ENCODE results near the gene TMF1. TPM values are rescaled to one million over a fixed set of nuclear protein-coding genes. Genes with fewer than 3 reads are reported as not detected.

TMF1 gene, protein sequence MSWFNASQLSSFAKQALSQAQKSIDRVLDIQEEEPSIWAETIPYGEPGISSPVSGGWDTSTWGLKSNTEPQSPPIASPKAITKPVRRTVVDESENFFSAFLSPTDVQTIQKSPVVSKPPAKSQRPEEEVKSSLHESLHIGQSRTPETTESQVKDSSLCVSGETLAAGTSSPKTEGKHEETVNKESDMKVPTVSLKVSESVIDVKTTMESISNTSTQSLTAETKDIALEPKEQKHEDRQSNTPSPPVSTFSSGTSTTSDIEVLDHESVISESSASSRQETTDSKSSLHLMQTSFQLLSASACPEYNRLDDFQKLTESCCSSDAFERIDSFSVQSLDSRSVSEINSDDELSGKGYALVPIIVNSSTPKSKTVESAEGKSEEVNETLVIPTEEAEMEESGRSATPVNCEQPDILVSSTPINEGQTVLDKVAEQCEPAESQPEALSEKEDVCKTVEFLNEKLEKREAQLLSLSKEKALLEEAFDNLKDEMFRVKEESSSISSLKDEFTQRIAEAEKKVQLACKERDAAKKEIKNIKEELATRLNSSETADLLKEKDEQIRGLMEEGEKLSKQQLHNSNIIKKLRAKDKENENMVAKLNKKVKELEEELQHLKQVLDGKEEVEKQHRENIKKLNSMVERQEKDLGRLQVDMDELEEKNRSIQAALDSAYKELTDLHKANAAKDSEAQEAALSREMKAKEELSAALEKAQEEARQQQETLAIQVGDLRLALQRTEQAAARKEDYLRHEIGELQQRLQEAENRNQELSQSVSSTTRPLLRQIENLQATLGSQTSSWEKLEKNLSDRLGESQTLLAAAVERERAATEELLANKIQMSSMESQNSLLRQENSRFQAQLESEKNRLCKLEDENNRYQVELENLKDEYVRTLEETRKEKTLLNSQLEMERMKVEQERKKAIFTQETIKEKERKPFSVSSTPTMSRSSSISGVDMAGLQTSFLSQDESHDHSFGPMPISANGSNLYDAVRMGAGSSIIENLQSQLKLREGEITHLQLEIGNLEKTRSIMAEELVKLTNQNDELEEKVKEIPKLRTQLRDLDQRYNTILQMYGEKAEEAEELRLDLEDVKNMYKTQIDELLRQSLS
- total RNA-seq = 24.9 and 37.6 TPM in 2 replicates
- 11.2 TPM for polyA plus RNA-seq (2012)

DNA sequence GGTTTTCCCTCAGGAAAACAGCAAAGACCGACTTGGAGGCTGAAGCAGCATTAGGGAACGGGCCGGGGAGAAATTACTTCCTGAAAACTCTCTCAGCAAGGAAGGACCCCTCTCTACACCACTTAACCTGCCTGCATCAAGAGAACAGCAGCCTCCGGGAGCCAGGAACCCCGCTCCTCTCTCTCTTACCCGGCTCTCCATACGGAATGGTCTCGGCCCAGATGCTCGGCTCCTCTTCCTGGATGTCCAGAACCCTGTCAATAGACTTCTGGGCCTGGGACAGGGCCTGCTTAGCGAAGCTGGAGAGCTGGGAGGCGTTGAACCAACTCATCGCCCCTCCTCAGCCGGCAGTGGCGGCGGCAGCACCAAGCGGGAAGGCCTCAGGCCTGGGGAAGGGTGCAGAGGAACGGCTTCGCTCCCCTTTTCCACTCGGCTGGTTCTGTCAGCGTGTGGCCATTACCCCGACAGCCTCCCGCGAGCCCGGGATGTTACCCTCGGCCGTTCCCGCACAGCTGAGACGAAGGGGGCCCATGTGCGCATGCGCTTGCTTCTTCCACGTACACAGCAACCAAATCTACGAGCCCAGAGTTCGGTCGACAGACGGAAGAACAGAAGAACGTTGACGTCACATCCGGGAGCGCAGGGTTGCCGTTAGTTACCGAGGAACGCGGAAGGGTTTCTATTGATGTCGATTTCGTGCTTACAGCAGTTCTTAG lies at the start of gene TMF1:
Gene TMF1 (minus strand): TSS at position 578 of the 716 bp plus-strand sequence. CDS start 247 bp downstream, at position 331.
- peak; percentile 99 for DNase-seq (ENCODE audit: low read depth)

DNA sequence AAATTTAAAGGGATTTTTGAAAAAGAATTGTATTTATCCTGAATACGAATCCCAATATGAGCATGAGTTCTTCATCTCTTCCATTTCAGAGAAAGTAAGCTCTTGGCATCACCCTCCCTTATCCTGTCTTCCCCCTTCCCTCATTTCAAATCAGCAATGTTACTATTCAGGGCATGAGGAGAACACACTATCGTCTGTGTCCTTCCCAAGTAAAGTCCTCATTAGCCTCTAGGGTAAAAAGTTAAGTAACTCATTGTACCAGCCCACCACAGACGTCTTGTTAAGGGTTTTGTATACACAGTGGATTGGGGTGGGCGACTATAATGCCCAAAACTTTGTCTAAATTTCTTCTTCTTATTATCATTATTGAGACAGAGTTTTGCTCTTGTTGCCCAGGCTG lies 47.4 kb upstream of the TMF1 start:
- no peak for DNase-seq (ENCODE audit: low read depth)

DNA sequence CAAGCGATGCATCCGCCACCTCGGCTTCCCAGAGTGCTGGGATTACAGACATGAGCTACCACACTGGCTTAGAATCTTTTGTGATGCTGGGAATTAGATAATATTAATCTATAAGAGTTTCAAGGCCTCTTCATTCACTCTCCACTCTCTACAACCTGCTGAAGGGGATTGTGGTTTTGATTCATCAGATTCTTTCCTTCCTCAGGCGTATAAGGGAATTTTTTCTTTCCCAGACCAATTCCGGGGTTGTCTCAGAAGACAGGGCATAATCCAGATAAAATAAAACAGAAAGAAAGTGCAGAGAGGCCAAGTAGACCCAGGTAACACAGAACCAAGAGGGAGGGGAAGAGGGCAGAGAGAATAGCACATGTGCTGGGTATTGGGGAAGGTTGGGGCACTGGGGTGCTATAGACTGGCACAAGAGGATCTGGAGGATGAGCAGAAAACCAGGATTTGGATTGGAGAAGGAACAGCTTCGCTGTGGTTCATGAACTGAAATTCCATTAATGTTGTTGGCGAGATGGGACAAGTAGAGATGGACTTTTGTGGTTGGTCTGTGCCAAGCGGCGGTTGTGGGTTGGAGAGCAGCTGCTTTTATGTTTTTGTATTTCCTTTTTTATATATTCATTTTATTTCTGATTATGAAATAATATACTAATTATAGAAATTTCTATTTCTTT lies 45.4 kb upstream of the TMF1 start:
- peak; percentile 96 for DNase-seq (ENCODE audit: low read depth)

DNA sequence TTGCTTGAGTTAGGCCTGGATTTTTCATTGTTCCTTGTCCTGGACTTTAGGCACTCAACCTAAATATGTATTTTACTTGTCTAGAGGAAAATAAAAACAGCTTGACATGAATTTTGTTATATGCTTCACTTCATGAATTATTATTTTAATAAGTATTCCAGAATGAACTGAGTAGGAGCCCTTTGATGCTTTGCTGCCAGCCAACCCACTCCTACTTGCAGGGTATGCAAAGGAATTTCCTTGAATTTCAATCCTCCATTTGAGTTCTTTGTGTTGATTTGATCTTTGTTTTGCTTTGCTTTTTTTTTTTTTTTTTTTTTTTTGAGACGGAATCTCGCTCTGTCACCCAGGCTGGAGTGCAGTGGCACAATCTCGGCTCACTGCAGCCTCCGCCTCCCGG lies 44.2 kb upstream of the TMF1 start:
- DNase-seq (ENCODE audit: low read depth) = no peak

DNA sequence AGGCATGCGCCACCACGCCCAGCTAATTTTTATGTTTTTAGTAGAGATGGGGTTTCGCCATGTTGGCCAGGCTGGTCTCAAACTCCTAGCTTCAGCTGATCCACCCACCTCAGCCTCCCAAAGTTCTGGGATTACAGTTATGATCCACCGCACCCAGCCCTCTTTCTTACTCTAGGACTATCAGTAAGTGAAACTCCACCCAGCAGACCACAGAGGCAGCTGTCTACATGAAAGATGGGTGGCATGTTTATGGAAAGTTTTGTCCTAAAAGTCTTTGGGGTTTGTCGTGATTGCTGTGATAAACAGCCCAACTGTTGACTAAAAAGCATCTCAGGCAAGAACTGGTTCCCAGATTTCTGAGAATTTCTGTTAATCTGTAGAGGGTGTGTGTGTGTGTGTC lies 43.5 kb upstream of the TMF1 start:
- peak; percentile 86 for DNase-seq (ENCODE audit: low read depth)

DNA sequence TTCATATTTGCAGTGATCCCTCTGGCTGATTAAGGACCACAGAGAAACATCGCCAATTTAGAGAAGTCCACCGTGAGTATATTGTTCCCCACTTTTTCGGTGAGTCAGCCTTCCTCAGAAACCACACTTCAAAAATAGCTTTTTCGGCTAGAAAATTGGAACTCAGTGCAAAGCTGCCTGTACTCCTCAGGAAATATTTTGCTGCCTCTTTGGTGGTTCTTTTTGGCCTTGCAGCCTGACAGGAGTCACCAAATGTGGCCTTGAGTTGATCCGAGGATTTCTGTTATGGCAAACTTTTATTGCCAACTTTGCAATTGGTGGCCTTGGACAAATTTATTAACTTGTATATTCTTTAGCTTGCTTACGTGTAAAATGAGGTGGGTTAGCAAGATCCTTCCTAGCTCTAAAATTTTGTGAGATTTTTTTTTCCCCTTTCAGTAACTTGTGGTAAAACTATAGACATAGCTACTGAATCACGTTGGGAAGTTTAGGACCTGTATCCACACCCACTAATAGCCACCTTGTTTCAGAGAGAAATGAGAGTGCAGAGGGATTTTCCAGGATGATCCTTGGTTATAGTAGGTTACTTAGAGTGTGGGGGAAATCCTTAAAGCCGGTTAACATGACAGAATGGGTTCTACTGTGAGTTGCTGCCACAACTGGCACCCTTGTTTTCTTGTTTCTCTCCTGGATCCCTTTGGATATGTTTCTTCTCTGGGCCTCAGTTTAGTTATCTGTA lies 42.5 kb upstream of the TMF1 start:
- DNase-seq (ENCODE audit: low read depth) = peak; percentile 66

DNA sequence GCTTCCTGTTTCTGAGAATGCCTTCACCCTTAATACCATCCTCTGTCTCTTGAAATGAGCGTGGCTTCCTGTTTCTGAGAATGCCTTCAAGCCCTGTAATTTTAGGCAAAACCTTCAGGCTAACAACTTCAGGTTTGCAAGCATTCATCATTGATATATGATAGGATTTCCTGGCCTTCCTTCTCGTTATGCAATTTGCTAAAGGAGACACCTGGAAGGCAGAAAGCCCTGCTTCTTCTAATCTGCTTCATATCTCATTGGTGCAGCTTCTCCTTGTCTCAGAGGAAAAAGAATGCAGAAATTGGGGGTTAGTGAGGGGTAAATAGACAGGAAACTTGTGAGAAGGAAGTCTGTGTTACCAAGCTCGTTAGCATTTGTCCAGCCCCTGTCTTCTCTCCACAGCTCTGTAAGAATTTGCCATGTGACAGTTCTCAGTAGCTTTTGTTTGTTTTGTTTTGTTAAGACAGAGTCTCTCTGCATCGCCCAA lies 39.9 kb upstream of the TMF1 start:
- DNase-seq (ENCODE audit: low read depth) = no peak

DNA sequence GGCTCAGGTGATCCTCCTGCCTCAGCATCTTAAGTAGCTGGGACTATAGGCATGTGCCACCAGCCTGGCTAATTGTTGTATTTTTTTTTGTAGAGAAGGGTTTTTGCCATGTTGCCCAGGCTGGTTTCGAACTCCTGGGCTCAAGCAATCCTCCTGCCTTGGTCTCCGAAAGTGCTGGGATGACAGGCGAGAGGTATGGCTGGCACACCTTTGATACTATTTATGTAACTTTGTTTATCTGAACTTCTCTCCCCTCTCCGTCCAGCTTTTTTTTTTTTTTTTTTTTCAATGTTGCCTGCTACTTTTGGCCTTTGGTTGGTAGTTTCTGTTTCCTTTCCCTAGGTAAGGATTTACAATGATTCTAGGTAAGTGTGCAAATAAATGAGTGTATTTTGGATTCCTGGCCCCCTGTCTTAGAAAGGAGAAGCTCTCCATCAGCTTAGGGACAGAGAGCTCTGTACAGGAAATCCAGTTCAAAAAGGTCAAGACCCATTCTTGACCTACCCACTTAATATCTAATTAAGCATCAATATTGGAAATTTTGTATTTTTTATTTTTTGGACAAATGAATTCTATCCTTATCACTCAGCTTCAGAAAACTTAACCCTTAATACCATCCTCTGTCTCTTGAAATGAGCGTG lies 39.4 kb upstream of the TMF1 start:
- no peak for DNase-seq (ENCODE audit: low read depth)

DNA sequence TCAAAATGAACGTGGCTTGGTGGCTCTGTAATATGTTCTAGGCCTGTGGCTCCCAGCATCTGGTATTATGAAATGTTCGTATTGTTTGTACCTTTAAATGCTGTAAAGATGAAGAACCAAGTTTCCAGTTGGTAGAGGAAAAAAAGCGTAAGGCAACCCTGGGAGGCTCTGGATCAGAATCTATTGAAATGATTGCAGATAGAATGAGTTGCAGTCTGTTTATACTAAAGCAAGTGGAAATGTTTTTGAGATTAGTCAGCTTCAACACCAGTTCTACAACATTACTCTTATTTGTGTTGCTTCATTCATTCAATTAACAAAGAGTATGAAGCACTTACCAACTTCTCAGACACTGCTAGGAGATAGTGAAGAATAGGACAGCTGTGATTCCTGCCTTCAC lies 37.9 kb upstream of the TMF1 start:
- no peak for DNase-seq (ENCODE audit: low read depth)

DNA sequence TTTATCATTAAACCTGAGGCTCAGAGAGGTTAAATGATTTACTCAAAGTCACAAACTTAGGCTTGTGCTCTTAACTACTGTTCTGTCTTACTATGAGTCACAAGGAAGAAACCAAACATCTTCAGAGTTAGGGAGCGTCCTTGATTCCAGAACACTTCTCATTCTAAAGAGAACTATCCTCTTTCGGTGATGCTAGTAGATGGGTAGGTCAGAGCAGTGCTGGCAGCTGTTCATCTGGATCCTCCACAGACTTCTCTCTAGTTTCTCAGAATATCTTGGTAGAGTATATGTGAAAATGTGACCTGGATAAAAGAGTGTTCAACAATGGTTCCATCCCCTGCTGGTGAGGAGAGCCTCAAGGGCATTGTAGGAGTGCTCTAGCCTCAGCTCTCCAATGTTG lies 35.9 kb upstream of the TMF1 start:
- peak; percentile 63 for DNase-seq (ENCODE audit: low read depth)

DNA sequence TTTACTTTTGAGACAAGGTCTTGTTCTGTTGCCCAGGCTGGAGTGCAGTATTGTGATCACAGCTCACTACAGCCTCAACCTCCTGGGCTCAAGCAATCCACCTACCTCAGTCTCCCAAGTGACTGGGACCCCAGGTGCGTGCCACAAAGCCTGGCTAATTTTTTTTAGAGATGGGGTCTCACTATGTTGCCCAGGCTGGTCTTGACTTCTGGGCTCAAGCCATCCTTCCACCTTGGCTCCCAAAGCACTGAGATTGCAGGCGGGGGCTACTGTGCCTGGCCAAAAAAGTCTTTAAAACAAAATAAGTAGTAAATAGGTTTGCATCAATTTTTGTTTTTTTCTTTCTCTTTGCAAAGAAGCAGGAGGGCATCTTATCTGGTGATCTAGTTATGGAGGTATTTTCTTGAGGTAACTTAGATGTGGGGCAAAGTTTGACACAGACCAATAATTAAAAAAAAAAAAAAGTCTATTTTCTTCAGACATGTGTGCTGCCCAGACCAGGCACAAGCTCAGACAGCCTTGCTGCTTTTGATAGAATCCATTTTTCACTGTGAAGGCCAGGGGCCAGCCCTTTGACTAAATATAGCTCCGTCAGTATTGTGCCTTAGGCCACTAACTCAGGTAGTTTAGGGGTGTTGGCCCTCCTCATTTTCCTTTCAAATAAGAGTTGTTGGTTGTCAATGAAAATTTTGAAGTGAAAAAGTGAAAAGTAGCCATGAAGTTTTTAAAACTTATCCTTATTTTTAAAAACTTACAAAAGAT lies 35.1 kb upstream of the TMF1 start:
- peak; percentile 39 for DNase-seq (ENCODE audit: low read depth)

DNA sequence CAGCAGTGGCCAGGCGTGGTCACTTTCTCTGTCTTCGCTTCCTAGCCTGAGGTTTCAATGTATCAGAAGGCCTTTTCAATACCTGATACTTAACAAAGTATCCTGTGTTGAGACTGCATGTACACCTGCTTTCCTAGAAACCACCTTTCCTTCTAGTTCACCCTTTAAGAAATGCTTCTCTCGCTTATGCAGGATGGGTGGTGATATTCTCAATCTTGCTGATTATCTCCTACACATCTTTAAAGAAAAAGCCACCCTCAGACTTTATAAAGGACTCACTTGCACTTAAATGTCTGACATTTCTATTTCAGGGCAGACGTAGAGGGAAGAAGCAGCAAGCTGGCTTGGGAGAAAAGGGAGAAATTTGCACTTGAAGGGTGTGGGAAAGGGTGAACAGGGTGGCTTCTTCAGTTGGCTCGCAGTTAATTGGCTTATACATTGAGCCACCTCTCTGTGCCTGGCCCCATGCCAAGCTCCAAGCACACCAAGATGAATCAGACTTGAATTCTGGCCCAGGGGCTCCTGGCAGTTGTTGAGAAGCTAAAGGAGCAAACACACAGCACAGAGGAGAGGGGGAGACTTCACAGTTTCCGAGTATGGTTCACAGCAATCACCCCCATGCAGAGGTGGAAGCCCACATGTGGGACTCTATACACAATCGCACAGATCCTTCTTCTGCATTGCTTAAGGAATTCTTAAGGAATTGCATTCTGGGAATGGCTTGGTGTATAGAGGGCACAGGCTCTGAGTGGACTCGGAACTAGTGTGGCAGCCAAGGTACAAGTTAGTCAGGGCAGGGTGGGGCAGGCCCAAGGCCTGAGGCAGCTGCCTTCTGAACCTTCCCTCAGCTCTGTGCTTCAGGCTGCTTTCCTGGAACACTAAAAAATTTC lies 33.9 kb upstream of the TMF1 start:
- DNase-seq (ENCODE audit: low read depth) = peak; percentile 94

DNA sequence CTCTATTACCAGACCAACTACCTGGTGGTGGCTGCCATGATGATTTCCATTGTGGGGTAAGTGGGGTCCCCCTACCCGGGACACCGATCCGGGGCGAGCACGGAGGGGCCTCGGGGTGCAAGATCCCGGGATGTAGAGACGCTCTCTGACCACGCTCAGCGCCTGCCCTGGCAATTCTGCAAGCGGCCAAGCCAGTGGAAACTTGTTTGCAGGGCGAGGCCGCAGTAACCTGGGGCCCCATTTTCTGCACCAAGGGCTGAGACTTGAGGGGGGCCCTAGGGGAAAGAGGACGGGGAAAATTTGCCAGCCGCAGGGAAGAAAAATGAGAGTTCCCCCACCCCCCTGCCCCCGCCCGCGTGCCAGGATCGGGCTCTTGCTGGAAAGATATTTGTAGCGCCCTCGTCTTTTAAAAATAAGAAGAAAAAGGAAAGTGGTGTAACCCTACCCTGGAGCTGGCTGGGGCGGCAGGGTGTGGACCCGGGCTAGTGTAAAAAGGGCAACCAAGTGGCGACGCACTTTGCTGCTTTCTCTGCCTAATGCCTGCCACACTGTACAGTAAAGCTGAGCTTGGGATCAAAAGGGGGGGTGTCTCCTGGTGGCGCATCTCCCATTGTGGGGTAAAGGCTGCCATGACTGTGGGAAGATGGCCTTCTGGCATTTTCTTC lies 33.2 kb upstream of the TMF1 start:
- DNase-seq (ENCODE audit: low read depth) = peak; percentile 47

DNA sequence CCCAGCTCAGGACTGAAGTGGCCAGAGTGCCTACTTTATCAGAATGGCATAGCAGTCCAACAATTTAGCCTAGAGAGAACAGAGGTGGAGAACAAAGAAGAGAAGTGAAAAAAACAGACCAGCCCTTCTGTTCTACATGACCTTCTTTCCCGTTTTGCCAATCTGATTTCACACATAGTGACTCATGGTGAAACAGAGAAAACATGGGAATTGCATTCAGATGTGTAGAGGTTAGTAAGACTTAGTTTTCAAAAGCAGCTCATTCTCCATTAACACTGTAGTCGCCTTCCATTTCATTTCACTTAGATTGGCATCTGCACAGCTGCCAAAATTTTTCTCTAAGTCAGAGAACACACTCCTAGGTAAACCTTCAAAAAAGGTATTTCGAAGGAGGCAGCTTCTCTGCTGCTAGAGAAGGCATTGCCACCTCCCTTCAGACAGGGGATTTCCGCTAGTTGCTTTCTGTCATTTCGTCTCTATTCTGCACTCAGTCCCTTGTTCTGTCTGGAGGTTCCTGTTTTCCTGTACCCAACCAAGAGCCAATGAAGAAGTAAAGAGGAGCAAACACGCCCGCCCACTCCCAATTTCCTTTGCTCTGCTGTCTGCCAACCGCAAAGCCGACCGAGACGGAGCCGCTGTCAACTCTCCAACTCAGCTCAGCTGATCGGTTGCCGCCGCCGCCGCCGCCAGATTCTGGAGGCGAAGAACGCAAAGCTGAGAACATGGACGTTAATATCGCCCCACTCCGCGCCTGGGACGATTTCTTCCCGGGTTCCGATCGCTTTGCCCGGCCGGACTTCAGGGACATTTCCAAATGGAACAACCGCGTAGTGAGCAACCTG lies 32.4 kb upstream of the TMF1 start, which contains the start of gene ARL6IP5:
Gene ARL6IP5 (plus strand): TSS at position 612 of the 842 bp plus-strand sequence. CDS start 111 bp downstream, at position 723.
- peak; percentile 96 for DNase-seq (ENCODE audit: low read depth)

DNA sequence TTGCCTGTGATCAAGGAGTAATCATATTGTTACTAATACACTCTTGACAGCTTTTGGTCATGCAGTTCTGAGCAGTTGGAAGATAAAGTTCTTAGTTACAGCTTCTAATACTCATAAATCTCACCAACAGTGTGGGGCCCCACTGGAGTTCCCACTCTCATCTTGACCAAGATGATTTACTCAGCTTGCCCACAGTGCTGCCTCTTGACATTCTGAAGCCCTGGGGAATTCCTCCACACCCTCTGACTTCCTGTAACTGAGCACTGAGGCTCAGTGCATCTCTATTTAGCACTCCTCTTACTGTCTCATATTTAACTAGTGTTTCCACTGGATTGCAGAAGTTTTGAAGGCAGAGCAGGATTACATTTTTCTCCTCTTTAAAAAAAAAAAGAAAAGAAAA lies 30.7 kb upstream of the TMF1 start:
- peak; percentile 94 for DNase-seq (ENCODE audit: low read depth)

DNA sequence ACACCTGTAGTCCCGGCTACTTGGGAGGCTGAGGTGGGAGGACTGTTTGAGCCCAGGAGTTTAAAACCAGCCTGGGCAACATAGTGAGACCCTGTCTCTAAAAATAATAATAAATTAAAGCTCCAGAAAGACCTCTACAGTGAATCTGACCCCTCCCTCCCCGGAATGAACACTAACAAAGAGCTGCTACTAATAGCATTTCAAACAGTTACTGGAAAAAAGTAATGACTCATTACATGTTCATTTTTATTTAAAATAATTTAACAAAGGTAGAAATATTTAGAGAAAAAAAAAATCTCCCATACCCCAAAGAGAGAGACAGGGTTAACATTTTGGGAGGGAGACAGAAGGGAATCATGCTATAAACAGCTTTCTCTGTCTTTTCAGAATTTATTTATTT lies 30.2 kb upstream of the TMF1 start:
- DNase-seq (ENCODE audit: low read depth) = no peak

All from myocyte (in vitro differentiated cells).